Tibial nerve (tissue), 3 donors: ENCODE measurements around the gene SEC11A.

Experiments used
- CTCF ChIP-seq, 5 experiments: fragments of 200-600 bp in 3 of 5; fragments of 450-650 bp in 2 of 5; sonication (generic) in 3 of 5; IDR thresholded peaks; one replicate each; pipeline ENCODE4 v1.5.1; 2016 to 2019; ENCODE audit warnings: antibody characterized with exemption in 5 of 5, mild to moderate bottlenecking in 3 of 5, moderate library complexity in 2 of 5
- POLR2A ChIP-seq, 2 donors: fragments of 450-650 bp; IDR thresholded peaks; one replicate each; pipeline ENCODE4 v1.6.1; 2017; ENCODE audit warnings: antibody characterized with exemption in 2 of 2, mild to moderate bottlenecking in 2 of 2, moderate library complexity in 2 of 2

GRCh38 chr15:84681831-84682230 is 34.1 kb downstream of the SEC11A start:
- TF ChIP-seq CTCF (IDR thresholded peaks at IDR 0.05) (no peak), POLR2A (IDR thresholded peaks at IDR 0.05) (no peak)
